Measurements from ENCODE around the gene ABCA5. TPM values are rescaled to one million over a fixed set of nuclear protein-coding genes. Genes with fewer than 3 reads are reported as not detected.
"Not testable (repeated sequence)": the region's sequence is repeated elsewhere in the genome, so short reads cannot be mapped to it uniquely, and the experiment has no call there.

ABCA5 gene
- total RNA-seq, 4 donors from 2014 or later, result 48.9 to 211 (median 62.9) TPM

DNA sequence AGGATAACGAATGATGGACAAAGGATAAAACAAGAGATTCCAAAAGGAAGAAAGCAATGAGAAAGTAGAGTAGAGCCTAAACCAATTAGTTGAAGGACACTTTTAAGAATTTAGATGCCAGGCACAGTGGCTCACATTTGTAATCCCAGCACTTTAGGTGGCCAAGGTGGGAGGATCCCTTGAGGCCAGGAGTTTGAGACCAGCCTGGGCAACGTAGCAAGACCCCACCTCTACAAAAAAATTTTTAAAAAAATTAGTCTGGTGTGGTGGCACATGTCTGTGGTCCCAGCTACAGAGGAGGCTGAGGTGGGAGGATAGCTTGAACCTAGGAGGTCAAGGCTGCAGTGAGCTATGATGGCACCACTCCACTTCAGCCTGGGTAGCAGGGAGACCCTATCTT, 118.3 kb downstream of the ABCA5 start:
- H3K9me3 ChIP-seq, result no peaks in the 10 kb centered on the region
- H3K36me3 ChIP-seq, result peaks cover 4% of the 10 kb centered on the region
- WGBS, result 89% methylated on average over 2 of the region's 2 CpGs
- no peak overlapping the region for H3K4me3 ChIP-seq
- H3K27me3 ChIP-seq, result no peaks in the 10 kb centered on the region
- H3K27ac ChIP-seq, result no peak overlapping the region
- TF ChIP-seq EP300 (IDR thresholded peaks at IDR 0.05), result no peak
- TF ChIP-seq POLR2AphosphoS5 (IDR thresholded peaks at IDR 0.05), result no peak
- TF ChIP-seq, protein P1, sequence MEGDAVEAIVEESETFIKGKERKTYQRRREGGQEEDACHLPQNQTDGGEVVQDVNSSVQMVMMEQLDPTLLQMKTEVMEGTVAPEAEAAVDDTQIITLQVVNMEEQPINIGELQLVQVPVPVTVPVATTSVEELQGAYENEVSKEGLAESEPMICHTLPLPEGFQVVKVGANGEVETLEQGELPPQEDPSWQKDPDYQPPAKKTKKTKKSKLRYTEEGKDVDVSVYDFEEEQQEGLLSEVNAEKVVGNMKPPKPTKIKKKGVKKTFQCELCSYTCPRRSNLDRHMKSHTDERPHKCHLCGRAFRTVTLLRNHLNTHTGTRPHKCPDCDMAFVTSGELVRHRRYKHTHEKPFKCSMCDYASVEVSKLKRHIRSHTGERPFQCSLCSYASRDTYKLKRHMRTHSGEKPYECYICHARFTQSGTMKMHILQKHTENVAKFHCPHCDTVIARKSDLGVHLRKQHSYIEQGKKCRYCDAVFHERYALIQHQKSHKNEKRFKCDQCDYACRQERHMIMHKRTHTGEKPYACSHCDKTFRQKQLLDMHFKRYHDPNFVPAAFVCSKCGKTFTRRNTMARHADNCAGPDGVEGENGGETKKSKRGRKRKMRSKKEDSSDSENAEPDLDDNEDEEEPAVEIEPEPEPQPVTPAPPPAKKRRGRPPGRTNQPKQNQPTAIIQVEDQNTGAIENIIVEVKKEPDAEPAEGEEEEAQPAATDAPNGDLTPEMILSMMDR (IDR thresholded peaks at IDR 0.05), result no peak
- no peak for TF ChIP-seq POLR2A (IDR thresholded peaks at IDR 0.05)
- DNase-seq (ENCODE audit: low spot score in 2 of 2), result no peak
- no peaks in the 10 kb centered on the region for H3K4me1 ChIP-seq

DNA sequence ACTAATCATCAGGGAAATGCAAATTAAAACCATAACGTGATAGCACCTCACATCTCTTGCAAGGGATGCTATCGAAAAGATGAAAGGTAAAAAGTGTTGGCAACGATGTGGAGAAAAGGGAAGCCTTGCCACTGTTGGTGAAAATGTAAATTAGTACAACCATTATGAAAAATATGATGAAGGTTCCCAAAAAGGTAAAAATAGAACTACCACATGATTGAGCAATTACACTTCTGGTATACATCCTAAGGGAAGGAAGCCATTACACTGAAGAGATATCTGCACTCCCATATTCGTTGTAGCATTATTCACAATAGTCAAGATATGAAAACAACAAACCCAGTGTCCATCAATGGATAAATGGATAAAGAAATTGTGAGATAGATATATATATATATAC, 119.8 kb downstream of the ABCA5 start:
- DNase-seq (ENCODE audit: low spot score in 2 of 2), result no peak
- Histone ChIP-seq H3K36me3 (no peaks in the 10 kb centered on the region), H3K27me3 (no peaks in the 10 kb centered on the region), H3K9me3 (no peaks in the 10 kb centered on the region), H3K4me3 (no peak overlapping the region), H3K27ac (no peak overlapping the region), H3K4me1 (no peaks in the 10 kb centered on the region)
- TF ChIP-seq, protein P1 (IDR thresholded peaks at IDR 0.05), result no peak
- no peak for TF ChIP-seq POLR2AphosphoS5 (IDR thresholded peaks at IDR 0.05)
- TF ChIP-seq EP300 (IDR thresholded peaks at IDR 0.05), result no peak
- TF ChIP-seq POLR2A (IDR thresholded peaks at IDR 0.05), result no peak
- 76% methylated on average over 4 of the region's 4 CpGs for WGBS

DNA sequence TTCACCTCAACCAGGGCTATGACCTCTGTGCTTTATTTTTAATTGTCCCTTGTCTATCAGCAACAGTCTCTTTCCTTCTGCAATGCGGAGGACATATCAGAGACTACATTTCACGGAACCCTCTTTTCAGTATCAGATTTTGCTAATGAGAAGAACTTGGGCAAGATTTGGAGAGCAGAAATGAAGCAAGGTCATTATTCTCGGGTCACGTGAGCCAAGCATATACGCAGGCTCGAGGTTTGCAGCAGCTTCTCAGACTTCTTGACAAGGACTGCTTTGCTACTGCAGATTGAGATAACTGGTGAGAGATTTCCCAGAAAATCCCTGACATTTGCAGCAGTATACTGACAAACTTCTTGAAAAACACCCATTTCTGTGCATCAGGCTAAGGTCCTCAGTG, 128.7 kb downstream of the ABCA5 start:
- Histone ChIP-seq H3K27me3 (no peaks in the 10 kb centered on the region), H3K9me3 (no peaks in the 10 kb centered on the region), H3K27ac (no peak overlapping the region), H3K4me1 (no peaks in the 10 kb centered on the region), H3K4me3 (no peak overlapping the region), H3K36me3 (no peaks in the 10 kb centered on the region)
- DNase-seq (ENCODE audit: low spot score in 2 of 2), result no peak
- WGBS, result 94% methylated on average over 6 of the region's 6 CpGs
- TF ChIP-seq POLR2A (IDR thresholded peaks at IDR 0.05), result no peak
- TF ChIP-seq POLR2AphosphoS5 (IDR thresholded peaks at IDR 0.05), result no peak
- TF ChIP-seq, protein P1 (IDR thresholded peaks at IDR 0.05), result no peak
- TF ChIP-seq EP300 (IDR thresholded peaks at IDR 0.05), result no peak

DNA sequence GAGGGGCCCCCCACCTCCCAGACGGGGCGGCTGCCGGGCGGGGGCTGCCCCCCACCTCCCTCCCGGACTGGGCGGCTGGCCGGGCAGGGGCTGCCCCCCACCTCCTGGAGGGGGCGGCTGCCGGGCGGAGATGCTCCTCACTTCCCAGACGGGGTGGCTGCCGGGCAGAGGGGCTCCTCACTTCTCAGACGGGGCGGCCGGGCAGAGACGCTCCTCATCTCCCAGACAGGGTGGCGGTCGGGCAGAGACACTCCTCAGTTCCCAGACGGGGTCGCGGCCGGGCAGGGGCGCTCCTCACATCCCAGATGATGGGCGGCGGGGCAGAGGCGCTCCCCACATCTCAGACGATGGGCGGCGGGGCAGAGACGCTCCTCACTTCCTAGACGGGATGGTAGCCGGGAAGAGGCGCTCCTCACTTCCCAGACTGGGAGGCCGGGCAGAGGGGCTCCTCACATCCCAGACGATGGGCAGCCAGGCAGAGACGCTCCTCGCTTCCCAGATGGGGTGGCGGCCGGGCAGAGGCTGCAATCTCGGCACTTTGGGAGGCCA, 130.8 kb downstream of the ABCA5 start:
- 97% methylated on average over 5 of the region's 40 CpGs for WGBS
- not testable (repeated sequence) for H3K4me1 ChIP-seq; H3K4me3 ChIP-seq; H3K9me3 ChIP-seq; H3K36me3 ChIP-seq; H3K27ac ChIP-seq; H3K27me3 ChIP-seq; DNase-seq (ENCODE audit: low spot score in 2 of 2)

Other genes with a start within 250 kb of the ABCA5 start
- 10 to 100 TPM in 2 of 4 donors, 1 to 10 TPM in 2; 6.6 to 43.0 (median 17.8) TPM for gene ABCA6, start 185.2 kb downstream of the ABCA5 start, total RNA-seq
- gene ABCA10, start 98.3 kb downstream of the ABCA5 start, total RNA-seq, result 10 to 100 TPM in 2 of 4 donors, 1 to 10 TPM in 2; 1.5 to 19.1 (median 10.3) TPM
- gene MAP2K6, start 87.6 kb upstream of the ABCA5 start, total RNA-seq, result 1 to 10 TPM; 2.4 to 6.3 (median 3.9) TPM

Measured in suprapubic skin (tissue), 4 donors.